Muscle of back (tissue), 11 donors: Measurements from ENCODE around the gene TPRX1. TPM values are rescaled to one million over a fixed set of nuclear protein-coding genes. Genes with fewer than 3 reads are reported as not detected.
"Not testable (repeated sequence)": the region's sequence is repeated elsewhere in the genome, so short reads cannot be mapped to it uniquely, and the experiment has no call there.

Experiments
- DNase-seq, 3 donors: peaks; one replicate each; pipeline versions ENCODE4 v3.0.0 to v3.0.0-alpha.2; 2013
- polyA plus RNA-seq, 10 donors: library from polyadenylated mRNA; unstranded; fragments of 120-200 nt; gene quantifications; one replicate each; pipeline ENCODE4 v1.2.1, GENCODE V29; 2013; ENCODE audit not compliant: insufficient read length in 10 of 10

TPRX1 gene
- polyA plus RNA-seq, 10 donors, result not detected

- no peak for DNase-seq
Observed at GRCh38 chr19:47802521-47803043, 1.8 kb downstream of the TPRX1 start.

- DNase-seq, result no peak
Observed at GRCh38 chr19:47801270-47801669, 3.1 kb downstream of the TPRX1 start.

GRCh38 chr19:47798904-47799266 lies 5.5 kb downstream of the TPRX1 start:
- DNase-seq, result no peak

GRCh38 chr19:47797996-47798903 lies 6.1 kb downstream of the TPRX1 start:
- no peak for DNase-seq

- DNase-seq, result no peak
Observed at GRCh38 chr19:47796785-47797184, 7.6 kb downstream of the TPRX1 start.

- DNase-seq, result no peak
Observed at GRCh38 chr19:47794526-47794925, 9.8 kb downstream of the TPRX1 start.

- no peak for DNase-seq
Observed at GRCh38 chr19:47792616-47793015, 11.7 kb downstream of the TPRX1 start.

GRCh38 chr19:47790398-47790814 lies 13.9 kb downstream of the TPRX1 start:
- DNase-seq, result peak in 2 of 3 donors; percentile 71

- not testable (repeated sequence) for DNase-seq
Observed at GRCh38 chr19:47789811-47790210, 14.5 kb downstream of the TPRX1 start.

- DNase-seq, result not testable (repeated sequence)
Observed at GRCh38 chr19:47787307-47787706, 17.0 kb downstream of the TPRX1 start.

- DNase-seq, result peak in 2 of 3 donors; percentile 45 to 55
Observed at GRCh38 chr19:47786566-47786965, 17.8 kb downstream of the TPRX1 start.

- no peak for DNase-seq
Observed at GRCh38 chr19:47781590-47782262, 22.6 kb downstream of the TPRX1 start.

- no peak for DNase-seq
Observed at GRCh38 chr19:47780215-47780551, 24.2 kb downstream of the TPRX1 start.

GRCh38 chr19:47779524-47780214 lies 24.7 kb downstream of the TPRX1 start:
- peak in 1 of 3 donors; percentile 44 for DNase-seq

GRCh38 chr19:47778954-47779351 lies 25.4 kb downstream of the TPRX1 start:
- DNase-seq, result peak in 1 of 3 donors; percentile 56

GRCh38 chr19:47778049-47778953 lies 26.1 kb downstream of the TPRX1 start, which contains the start of gene SELENOW:
SELENOW (plus strand) TSS chr19:47778703; CDS start chr19:47778786, 83 bp downstream.
- peak; percentile 81 to 93 (median 84) for DNase-seq

- DNase-seq, result not testable (repeated sequence)
Observed at GRCh38 chr19:47777245-47778048, 26.9 kb downstream of the TPRX1 start.

- DNase-seq, result no peak
Observed at GRCh38 chr19:47776568-47776967, 27.8 kb downstream of the TPRX1 start.

GRCh38 chr19:47771291-47771690 lies 33.1 kb downstream of the TPRX1 start:
- DNase-seq, result not testable (repeated sequence)

GRCh38 chr19:47769534-47769933 lies 34.8 kb downstream of the TPRX1 start:
- DNase-seq, result no peak
